ENCODE data around the gene TIMM10B.

Gene TIMM10B

GRCh38 chr11:6498121-6498520 is 16.8 kb downstream of the TIMM10B start:
- no peak overlapping the region for H3K27ac ChIP-seq (ENCODE audit: low read depth, low read length, poor library complexity, severe bottlenecking)
- H3K9me3 ChIP-seq (ENCODE audit: low read length): no peaks in the 10 kb centered on the region
- no peaks in the 10 kb centered on the region for H3K27me3 ChIP-seq (ENCODE audit: insufficient read depth, low read length)
- no peak overlapping the region for H3K4me2 ChIP-seq (ENCODE audit: low read length)
- H2AFZ ChIP-seq (ENCODE audit: low read length): no peak overlapping the region
- no peaks in the 10 kb centered on the region for H3K4me1 ChIP-seq (ENCODE audit: insufficient read depth, low read length, severe bottlenecking)
- no peak overlapping the region for H3K4me3 ChIP-seq (ENCODE audit: low read depth, low read length, poor library complexity, severe bottlenecking)
- no peaks in the 10 kb centered on the region for H3K79me2 ChIP-seq (ENCODE audit: insufficient read depth, low read length)
- peaks cover 3% of the 10 kb centered on the region; the same call in 1 of the 2 replicates for H3F3A ChIP-seq (ENCODE audit: insufficient read depth, low read length)
- no peaks in the 10 kb centered on the region for H3K9me2 ChIP-seq (ENCODE audit: low read depth, low read length)
- H4K20me1 ChIP-seq (ENCODE audit: insufficient read depth, low read length): no peaks in the 10 kb centered on the region
- peaks cover 40% of the 10 kb centered on the region; the same call in 1 of the 2 replicates for H3K36me3 ChIP-seq (ENCODE audit: insufficient read depth, low read length)
- TF ChIP-seq CTCF (IDR thresholded peaks at IDR 0.05; ENCODE audit: low read length): no peak
- no peak for TF ChIP-seq EZH2 (IDR thresholded peaks at IDR 0.05; ENCODE audit: borderline replicate concordance, low read length)
- H3K9ac ChIP-seq (ENCODE audit: low read length): no peak overlapping the region

GRCh38 chr11:6498544-6498943 is 17.2 kb downstream of the TIMM10B start:
- Histone ChIP-seq H3K27ac (ENCODE audit: low read depth, low read length, poor library complexity, severe bottlenecking) (no peak overlapping the region), H3F3A (ENCODE audit: insufficient read depth, low read length) (peaks cover 3% of the 10 kb centered on the region; the same call in 1 of the 2 replicates), H3K4me1 (ENCODE audit: insufficient read depth, low read length, severe bottlenecking) (no peaks in the 10 kb centered on the region), H3K9me2 (ENCODE audit: low read depth, low read length) (no peaks in the 10 kb centered on the region), H3K27me3 (ENCODE audit: insufficient read depth, low read length) (no peaks in the 10 kb centered on the region), H2AFZ (ENCODE audit: low read length) (no peak overlapping the region), H3K4me2 (ENCODE audit: low read length) (no peak overlapping the region), H3K36me3 (ENCODE audit: insufficient read depth, low read length) (peaks cover 39% of the 10 kb centered on the region; the same call in 1 of the 2 replicates), H3K9ac (ENCODE audit: low read length) (no peak overlapping the region), H4K20me1 (ENCODE audit: insufficient read depth, low read length) (no peaks in the 10 kb centered on the region), H3K4me3 (ENCODE audit: low read depth, low read length, poor library complexity, severe bottlenecking) (no peak overlapping the region), H3K9me3 (ENCODE audit: low read length) (no peaks in the 10 kb centered on the region), H3K79me2 (ENCODE audit: insufficient read depth, low read length) (no peaks in the 10 kb centered on the region)
- no peak for TF ChIP-seq EZH2 (IDR thresholded peaks at IDR 0.05; ENCODE audit: borderline replicate concordance, low read length)
- no peak for TF ChIP-seq CTCF (IDR thresholded peaks at IDR 0.05; ENCODE audit: low read length)

- Histone ChIP-seq H3K36me3 (ENCODE audit: insufficient read depth, low read length) (peaks cover 36% of the 10 kb centered on the region; the same call in 1 of the 2 replicates), H4K20me1 (ENCODE audit: insufficient read depth, low read length) (no peaks in the 10 kb centered on the region), H3K79me2 (ENCODE audit: insufficient read depth, low read length) (no peaks in the 10 kb centered on the region), H3K4me2 (ENCODE audit: low read length) (no peak overlapping the region), H3K9ac (ENCODE audit: low read length) (no peak overlapping the region), H2AFZ (ENCODE audit: low read length) (no peak overlapping the region), H3K9me2 (ENCODE audit: low read depth, low read length) (no peaks in the 10 kb centered on the region), H3K4me3 (ENCODE audit: low read depth, low read length, poor library complexity, severe bottlenecking) (no peak overlapping the region), H3F3A (ENCODE audit: insufficient read depth, low read length) (peaks cover 3% of the 10 kb centered on the region; the same call in 1 of the 2 replicates), H3K9me3 (ENCODE audit: low read length) (no peaks in the 10 kb centered on the region), H3K27ac (ENCODE audit: low read depth, low read length, poor library complexity, severe bottlenecking) (no peak overlapping the region), H3K4me1 (ENCODE audit: insufficient read depth, low read length, severe bottlenecking) (no peaks in the 10 kb centered on the region), H3K27me3 (ENCODE audit: insufficient read depth, low read length) (no peaks in the 10 kb centered on the region)
- TF ChIP-seq CTCF (IDR thresholded peaks at IDR 0.05; ENCODE audit: low read length): no peak
- TF ChIP-seq EZH2 (IDR thresholded peaks at IDR 0.05; ENCODE audit: borderline replicate concordance, low read length): no peak
Measured at GRCh38 chr11:6502382-6502781, 21.1 kb downstream of the TIMM10B start.
